Measurements from ENCODE around the gene PDXP.

- TF ChIP-seq CTCF (IDR thresholded peaks at IDR 0.05 in 2 of 3, conservative IDR thresholded peaks at IDR 0.05 in 1 of 3; ENCODE audit: borderline replicate concordance in 1 of 3, insufficient read depth in 1 of 3, low read depth in 2 of 3, low read length in 2 of 3) = no peak
- no peak for TF ChIP-seq FOSL1 (IDR thresholded peaks at IDR 0.05; ENCODE audit: low read depth)
- TF ChIP-seq POLR2A (IDR thresholded peaks at IDR 0.05; ENCODE audit: borderline replicate concordance, extremely low read depth, insufficient read depth, insufficient read length) = no peak
- no peak for TF ChIP-seq CEBPB (IDR thresholded peaks at IDR 0.05; ENCODE audit: low read depth)
- TF ChIP-seq EGR1 (IDR thresholded peaks at IDR 0.05; ENCODE audit: low read depth) = no peak
- TF ChIP-seq SIN3A (IDR thresholded peaks at IDR 0.05; ENCODE audit: low read depth) = no peak
- TF ChIP-seq EZH2 (IDR thresholded peaks at IDR 0.05) = no peak
- no peak for TF ChIP-seq RAD21 (IDR thresholded peaks at IDR 0.05; ENCODE audit: low read depth)
Measured at GRCh38 chr22:37618072-37618656, 40.4 kb upstream of the PDXP start.

All from HCT116 (cell line).